Right atrium auricular region (tissue), 2 donors: Measurements from ENCODE around the gene PHLDA2. TPM values are rescaled to one million over a fixed set of nuclear protein-coding genes. Genes with fewer than 3 reads are reported as not detected.

Source experiments
- DNase-seq: peaks from one replicate; pipeline ENCODE4 v3.0.0-alpha.2; 2019; ENCODE audit warnings: low spot score
- H3K27ac ChIP-seq, 2 donors: fragments of 200-600 bp; sonication (generic); 1 replicate in 1 of 2; 2 replicates in 1 of 2; pipeline ENCODE4 v1.5.1; 2016 to 2019
- H3K27me3 ChIP-seq, 2 donors: fragments of 200-600 bp; sonication (generic); one replicate each; pipeline versions ENCODE4 v1.5.1 to v1.6.0; 2017 to 2019
- H3K36me3 ChIP-seq: fragments of 200-600 bp; sonication (generic); one replicate; pipeline ENCODE4 v1.5.1; 2016
- H3K4me1 ChIP-seq, 2 donors: fragments of 200-600 bp; sonication (generic); one replicate each; pipeline versions ENCODE4 v1.5.1 to v1.6.0; 2017 to 2019
- H3K4me3 ChIP-seq, 2 donors: fragments of 200-600 bp; sonication (generic); 1 replicate in 1 of 2; 2 replicates in 1 of 2; pipeline ENCODE4 v1.5.1; 2017 to 2019; ENCODE audit warnings: mild to moderate bottlenecking in 1 of 2, moderate library complexity in 1 of 2
- H3K9me3 ChIP-seq, 2 donors: fragments of 200-600 bp; sonication (generic); one replicate each; pipeline ENCODE4 v1.5.1; 2019
- CTCF ChIP-seq, 2 donors: fragments of 200-600 bp; sonication (generic); IDR thresholded peaks; one replicate each; pipeline ENCODE4 v1.5.1; 2019; ENCODE audit warnings: antibody characterized with exemption in 2 of 2
- total RNA-seq, 2 donors: library from RNA; depleted of rRNA; stranded (reverse); fragments of >200 nt; gene quantifications; one replicate each; pipeline ENCODE4 v1.1.0, GENCODE V29; 2016

PHLDA2 gene
- total RNA-seq, 2 donors from 2014 or later, result 1.8 to 2.6 TPM

- no peak for DNase-seq
- peaks cover 0 to 6% of the 10 kb centered on the region in 2 donors for H3K27me3 ChIP-seq
These were observed 2.6 kb downstream of the PHLDA2 start for GRCh38 chr11:2926611-2927051.

GRCh38 chr11:2924821-2925675 is 4.2 kb downstream of the PHLDA2 start:
- Histone ChIP-seq H3K27ac (no peak overlapping the region), H3K36me3 (no peaks in the 10 kb centered on the region), H3K9me3 (no peaks in the 10 kb centered on the region), H3K27me3 (peaks cover 0 to 6% of the 10 kb centered on the region in 2 donors), H3K4me1 (peaks cover 0 to 39% of the 10 kb centered on the region in 2 donors), H3K4me3 (no peak overlapping the region)
- TF ChIP-seq CTCF (IDR thresholded peaks at IDR 0.05), result no peak
- no peak for DNase-seq

More at GRCh38 chr11:2926611-2927051, 2.6 kb downstream of the PHLDA2 start:
- Histone ChIP-seq H3K36me3 (no peaks in the 10 kb centered on the region), H3K4me1 (peaks cover 0 to 40% of the 10 kb centered on the region in 2 donors), H3K4me3 (no peak overlapping the region), H3K27ac (no peak overlapping the region), H3K9me3 (no peaks in the 10 kb centered on the region)
- no peak for TF ChIP-seq CTCF (IDR thresholded peaks at IDR 0.05)

GRCh38 chr11:2924381-2924780 is 4.8 kb downstream of the PHLDA2 start:
- H3K4me3 ChIP-seq, result no peak overlapping the region
- no peak for TF ChIP-seq CTCF (IDR thresholded peaks at IDR 0.05)
- no peak for DNase-seq
- H3K4me1 ChIP-seq, result peaks cover 0 to 34% of the 10 kb centered on the region in 2 donors
- no peak overlapping the region for H3K27ac ChIP-seq
- no peaks in the 10 kb centered on the region for H3K36me3 ChIP-seq
- H3K9me3 ChIP-seq, result no peaks in the 10 kb centered on the region
- peaks cover 0 to 2% of the 10 kb centered on the region in 2 donors for H3K27me3 ChIP-seq

GRCh38 chr11:2923446-2924375 is 5.5 kb downstream of the PHLDA2 start:
- Histone ChIP-seq H3K27ac (no peak overlapping the region), H3K27me3 (no peaks in the 10 kb centered on the region), H3K4me3 (no peak overlapping the region), H3K36me3 (no peaks in the 10 kb centered on the region), H3K9me3 (no peaks in the 10 kb centered on the region), H3K4me1 (peaks cover 0 to 29% of the 10 kb centered on the region in 2 donors)
- no peak for DNase-seq
- no peak for TF ChIP-seq CTCF (IDR thresholded peaks at IDR 0.05)

GRCh38 chr11:2922655-2923054 is 6.6 kb downstream of the PHLDA2 start:
- no peak for TF ChIP-seq CTCF (IDR thresholded peaks at IDR 0.05)
- H3K27me3 ChIP-seq, result no peaks in the 10 kb centered on the region
- H3K4me1 ChIP-seq, result peaks cover 0 to 19% of the 10 kb centered on the region in 2 donors
- H3K4me3 ChIP-seq, result no peak overlapping the region
- DNase-seq, result no peak
- no peak overlapping the region for H3K27ac ChIP-seq
- H3K36me3 ChIP-seq, result no peaks in the 10 kb centered on the region
- H3K9me3 ChIP-seq, result no peaks in the 10 kb centered on the region
